GM18909 (cell line): Measurements from ENCODE around the gene CLSTN2.

Experiments
- ATAC-seq: cut with Tn5 transposase; IDR thresholded peaks from one replicate; pipeline ENCODE4 v1.9.1; 2021; ENCODE audit warnings: mild to moderate bottlenecking; ENCODE audit not compliant: unreplicated experiment, poor library complexity

The CLSTN2 gene

GRCh38 chr3:139940622-139941021 is 5.6 kb downstream of the CLSTN2 start:
- no peak for ATAC-seq

GRCh38 chr3:139941580-139941979 is 6.6 kb downstream of the CLSTN2 start:
- ATAC-seq = no peak

GRCh38 chr3:139944256-139944910 is 9.4 kb downstream of the CLSTN2 start:
- no peak for ATAC-seq

DNA sequence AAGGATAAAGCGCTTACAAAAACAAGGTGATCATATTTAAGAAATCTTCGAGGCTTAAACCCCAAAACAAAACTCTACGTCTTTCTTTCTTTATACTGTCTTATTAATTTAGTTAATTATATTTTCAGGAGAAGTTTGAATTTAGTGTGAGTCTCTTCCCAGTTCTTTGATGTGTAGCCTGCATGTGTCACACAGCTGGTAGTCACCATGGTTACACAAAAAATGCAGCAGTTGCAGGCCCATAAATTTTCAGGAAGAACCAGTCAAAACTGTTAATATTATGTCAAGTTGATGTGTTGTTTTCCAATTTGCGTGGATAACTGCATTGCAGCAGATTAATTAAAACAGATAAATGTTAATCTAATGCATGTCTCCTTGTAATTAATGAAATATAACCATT is 10.4 kb downstream of the CLSTN2 start:
- no peak for ATAC-seq

DNA sequence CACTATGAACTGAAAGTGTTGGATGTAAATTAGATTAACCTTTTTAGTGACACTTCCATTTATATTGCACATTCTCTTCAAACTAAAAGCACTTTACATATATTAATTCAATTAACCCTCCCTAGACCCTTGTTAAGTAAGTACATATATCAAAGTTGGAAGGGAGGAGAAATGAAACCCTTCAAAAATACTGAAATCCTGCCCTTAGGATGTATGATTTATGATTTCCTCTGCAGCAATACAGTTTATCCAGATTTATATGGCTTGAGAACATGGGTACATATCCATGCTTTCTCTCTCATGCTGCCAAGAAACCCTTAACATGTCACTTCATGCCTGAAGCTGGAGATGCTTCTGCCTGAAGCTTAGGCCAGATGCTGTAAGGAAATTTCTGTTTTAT is 11.0 kb downstream of the CLSTN2 start:
- no peak for ATAC-seq

GRCh38 chr3:139948467-139948866 is 13.5 kb downstream of the CLSTN2 start:
- no peak for ATAC-seq

GRCh38 chr3:139948898-139949297 is 13.9 kb downstream of the CLSTN2 start:
- no peak for ATAC-seq

DNA sequence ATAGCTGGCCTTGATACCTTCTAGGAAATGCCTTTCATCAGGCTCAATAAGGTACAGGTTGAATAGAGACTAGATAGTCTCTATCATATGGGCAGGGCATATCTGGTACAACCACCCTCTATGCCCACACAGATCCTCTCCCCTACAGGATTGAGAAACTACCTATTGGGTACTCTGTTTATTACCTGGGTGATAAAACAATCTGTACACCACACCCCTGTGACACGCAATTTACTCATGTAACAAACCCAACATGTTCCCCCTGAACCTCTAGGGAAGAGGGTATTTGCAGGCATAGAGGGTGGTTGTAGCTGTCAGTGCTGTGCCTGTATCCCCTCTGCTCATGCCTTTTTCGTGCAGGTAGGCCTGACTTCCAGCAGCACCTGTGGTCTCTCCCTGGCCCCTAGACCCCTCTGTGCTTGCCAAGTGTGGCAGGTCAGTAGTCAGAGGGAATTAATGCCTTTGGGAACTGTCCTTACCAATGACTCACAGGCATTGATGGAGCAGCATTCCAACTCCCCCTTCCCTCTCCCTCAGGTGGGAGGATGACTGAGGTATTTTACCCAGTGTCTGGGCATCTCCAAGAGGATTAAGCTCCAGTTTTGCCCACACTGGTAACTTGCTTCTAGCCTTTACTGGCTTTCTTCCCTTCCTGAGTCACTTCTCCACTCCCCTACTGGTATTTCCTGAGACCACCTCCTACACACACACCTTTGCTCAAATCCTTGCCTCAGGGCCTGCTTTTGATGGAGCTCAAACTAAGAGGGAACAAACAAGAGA is 18.3 kb downstream of the CLSTN2 start:
- no peak for ATAC-seq

GRCh38 chr3:139954146-139954860 is 19.3 kb downstream of the CLSTN2 start:
- ATAC-seq = no peak

DNA sequence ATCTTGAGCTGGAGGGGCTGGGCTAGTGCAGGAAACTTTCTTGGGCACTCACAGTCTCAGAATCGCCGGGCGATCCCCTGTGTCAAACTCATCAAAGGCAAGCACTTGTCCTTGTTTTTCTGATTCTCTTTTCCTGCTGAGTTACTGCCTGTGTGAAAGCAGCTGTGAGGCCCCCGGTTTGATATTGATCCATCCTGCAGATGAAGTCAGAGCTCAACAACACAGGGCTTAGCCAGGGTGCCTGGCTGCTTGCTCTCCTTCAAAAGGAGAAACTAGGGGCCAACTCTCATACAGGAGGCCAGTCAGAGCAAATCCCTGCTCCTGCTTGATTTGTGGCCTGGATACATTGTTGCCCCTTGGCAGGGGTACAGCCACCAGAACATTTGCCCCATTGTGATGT is 22.9 kb downstream of the CLSTN2 start:
- no peak for ATAC-seq

- ATAC-seq = no peak
These were observed 34.4 kb downstream of the CLSTN2 start for GRCh38 chr3:139969386-139969785.

GRCh38 chr3:139970526-139970925 is 35.5 kb downstream of the CLSTN2 start:
- no peak for ATAC-seq

GRCh38 chr3:139974809-139975425 is 39.9 kb downstream of the CLSTN2 start:
- no peak for ATAC-seq

GRCh38 chr3:139975594-139976365 is 40.8 kb downstream of the CLSTN2 start:
- ATAC-seq = no peak

DNA sequence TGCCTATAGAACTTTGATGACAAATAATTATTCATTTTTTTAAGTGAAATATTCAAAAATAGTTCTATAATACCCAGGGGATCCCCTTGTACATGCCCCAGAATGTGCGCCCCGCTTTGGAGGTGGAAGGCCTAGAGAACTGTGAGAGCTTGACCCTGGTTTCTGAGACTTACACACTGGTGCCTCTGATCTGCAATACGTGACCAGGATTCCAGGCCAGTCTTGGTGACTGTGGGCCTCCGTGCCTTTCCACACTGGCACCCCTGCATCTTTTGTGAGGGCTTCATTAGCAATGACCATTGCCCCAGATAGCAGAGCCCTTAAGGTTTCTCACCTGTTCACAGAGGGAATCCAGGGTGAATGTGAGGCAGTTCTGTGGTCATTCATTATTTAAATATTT is 44.0 kb downstream of the CLSTN2 start:
- ATAC-seq = no peak

DNA sequence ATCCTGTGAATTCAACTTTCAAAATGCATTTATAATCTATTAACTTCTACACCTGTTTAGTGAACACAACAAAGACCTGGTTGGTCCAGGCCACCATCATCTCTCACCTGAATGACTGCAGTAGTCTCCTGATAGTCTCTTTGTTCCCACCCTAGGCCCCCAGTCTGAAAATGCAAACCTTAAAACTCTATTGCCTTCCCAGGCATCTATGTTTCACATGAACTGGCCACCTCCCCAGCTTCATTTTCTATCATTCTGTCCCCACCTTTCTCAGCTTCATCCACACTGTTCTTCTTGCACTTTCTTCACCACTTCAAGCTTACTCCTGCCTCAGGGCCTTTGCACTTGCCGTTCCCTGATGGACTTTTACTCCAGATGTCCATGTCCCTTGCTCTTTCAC is 45.0 kb downstream of the CLSTN2 start:
- ATAC-seq = no peak

- no peak for ATAC-seq
These were observed 47.4 kb downstream of the CLSTN2 start for GRCh38 chr3:139982404-139982803.

- no peak for ATAC-seq
These were observed 50.6 kb downstream of the CLSTN2 start for GRCh38 chr3:139985576-139985975.

DNA sequence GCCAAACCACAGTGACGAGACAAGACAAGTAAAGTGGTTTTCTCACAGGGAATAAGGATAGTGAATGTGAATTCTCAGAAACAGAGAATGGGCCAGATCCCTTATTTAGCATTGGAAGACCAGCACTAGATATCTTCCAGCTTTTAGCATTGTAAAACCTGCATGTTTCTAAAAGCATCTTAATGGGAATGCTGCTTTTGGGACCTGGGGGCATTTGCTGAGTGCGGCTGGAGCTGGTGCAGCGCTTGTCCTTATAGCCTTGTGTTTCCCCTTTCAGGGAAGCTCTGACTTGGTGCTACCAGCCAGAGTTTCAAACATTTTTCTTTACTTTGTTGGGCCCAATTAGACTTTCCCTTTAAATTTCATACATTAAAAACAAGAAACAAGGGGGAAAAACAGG is 52.9 kb downstream of the CLSTN2 start:
- no peak for ATAC-seq

GRCh38 chr3:139988472-139989156 is 53.6 kb downstream of the CLSTN2 start:
- no peak for ATAC-seq
